Measurements from ENCODE around the gene ATP9B.

- TF ChIP-seq POLR2A (IDR thresholded peaks at IDR 0.05; ENCODE audit: low read length) (no peak), GATA1 (IDR thresholded peaks at IDR 0.05; ENCODE audit: low read depth, low read length) (no peak)
These were observed 287.2 kb downstream of the ATP9B start for GRCh38 chr18:79356435-79356834.
